GM23338 (cell line): Measurements from ENCODE around the gene BIRC5. TPM values are rescaled to one million over a fixed set of nuclear protein-coding genes. Genes with fewer than 3 reads are reported as not detected.

Experiments
- ATAC-seq: fragments of 200-7000 bp; cut with Tn5 transposase; 3 replicates; pipeline ENCODE4 v1.9.1; 2020
- DNase-seq: peaks from one replicate; pipeline ENCODE4 v3.0.0-alpha.2; 2015; ENCODE audit warnings: low spot score
- H2AFZ ChIP-seq: fragments of 200-600 bp; sonication (generic); 2 replicates; pipeline ENCODE4 v1.8.0; 2016; ENCODE audit warnings: antibody characterized with exemption, mild to moderate bottlenecking, moderate library complexity
- H3F3A ChIP-seq: fragments of 200-600 bp; sonication (generic); replicated peaks from 2 replicates; pipeline ENCODE4 v1.8.0; 2017; ENCODE audit warnings: antibody characterized with exemption, mixed run types, low read depth
- H3K27ac ChIP-seq: fragments of 200-600 bp; sonication (generic); 2 replicates; pipeline ENCODE4 v1.6.1; 2016; ENCODE audit warnings: low read depth
- H3K27me3 ChIP-seq: fragments of 200-600 bp; sonication (generic); 2 replicates; pipeline ENCODE4 v1.8.0; 2016; ENCODE audit warnings: mild to moderate bottlenecking, mixed run types, moderate library complexity; ENCODE audit not compliant: insufficient read depth
- H3K36me3 ChIP-seq: fragments of 200-600 bp; sonication (generic); 2 replicates; pipeline ENCODE4 v1.8.0; 2016; ENCODE audit warnings: mild to moderate bottlenecking; ENCODE audit not compliant: insufficient read depth
- H3K4me1 ChIP-seq: fragments of 200-600 bp; sonication (generic); 2 replicates; pipeline ENCODE4 v1.8.0; 2016; ENCODE audit warnings: mild to moderate bottlenecking, moderate library complexity; ENCODE audit not compliant: insufficient read depth
- H3K4me2 ChIP-seq: fragments of 200-600 bp; sonication (generic); 2 replicates; pipeline ENCODE4 v1.7.1; 2017; ENCODE audit warnings: mixed run types
- H3K4me3 ChIP-seq: fragments of 200-600 bp; sonication (generic); 2 replicates; pipeline ENCODE4 v1.6.1; 2016; ENCODE audit warnings: mixed run types
- H3K79me2 ChIP-seq: fragments of 200-600 bp; sonication (generic); replicated peaks from 2 replicates; pipeline ENCODE4 v1.8.0; 2017; ENCODE audit warnings: mild to moderate bottlenecking; ENCODE audit not compliant: insufficient read depth
- H3K9me2 ChIP-seq: fragments of 200-600 bp; sonication (generic); 2 replicates; pipeline ENCODE4 v1.8.0; 2017; ENCODE audit not compliant: insufficient read depth
- H4K20me1 ChIP-seq: fragments of 200-600 bp; sonication (generic); replicated peaks from 2 replicates; pipeline ENCODE4 v1.8.0; 2017; ENCODE audit warnings: mild to moderate bottlenecking; ENCODE audit not compliant: insufficient read depth
- H3K27ac Mint-ChIP-seq: 2 replicates; pipeline ENCODE4 v1.8.0; 2020; ENCODE audit warnings: inconsistent platforms, mild to moderate bottlenecking, moderate library complexity, mixed read lengths
- H3K27me3 Mint-ChIP-seq: 3 replicates; pipeline ENCODE4 v1.8.0; 2022; ENCODE audit warnings: low read depth, mild to moderate bottlenecking, moderate library complexity, mixed read lengths, inconsistent platforms; ENCODE audit not compliant: insufficient read depth, poor library complexity
- H3K36me3 Mint-ChIP-seq: 3 replicates; pipeline ENCODE4 v1.8.0; 2021; ENCODE audit warnings: low read depth, mild to moderate bottlenecking, inconsistent platforms, moderate library complexity, mixed read lengths
- H3K4me1 Mint-ChIP-seq: 3 replicates; pipeline ENCODE4 v1.8.0; 2020; ENCODE audit warnings: mild to moderate bottlenecking, inconsistent platforms, mixed read lengths
- H3K4me3 Mint-ChIP-seq: 3 replicates; pipeline ENCODE4 v1.8.0; 2021; ENCODE audit warnings: moderate library complexity, mild to moderate bottlenecking, inconsistent platforms, mixed read lengths
- H3K9me3 Mint-ChIP-seq: 3 replicates; pipeline ENCODE4 v1.8.0; 2020; ENCODE audit warnings: moderate library complexity, mild to moderate bottlenecking, inconsistent platforms, mixed read lengths
- ETS1 ChIP-seq: IDR thresholded peaks from 2 replicates; pipeline ENCODE4 v1.6.1; 2016; ENCODE audit warnings: antibody characterized with exemption
- EZH2 ChIP-seq: fragments of 200-600 bp; sonication (generic); IDR thresholded peaks from one replicate; pipeline ENCODE4 v1.8.0; 2017; ENCODE audit warnings: antibody characterized with exemption, mild to moderate bottlenecking, low read depth; ENCODE audit not compliant: unreplicated experiment
- EZH2phosphoT487 ChIP-seq: fragments of 200-600 bp; sonication (generic); IDR thresholded peaks from one replicate; pipeline ENCODE4 v1.8.1; 2018; ENCODE audit warnings: antibody characterized with exemption; ENCODE audit not compliant: unreplicated experiment
- JUNB ChIP-seq: IDR thresholded peaks from one replicate; pipeline ENCODE4 v1.6.1; 2016; ENCODE audit warnings: antibody characterized with exemption; ENCODE audit not compliant: unreplicated experiment
- REST ChIP-seq: IDR thresholded peaks from one replicate; pipeline ENCODE4 v1.6.1; 2018; ENCODE audit warnings: antibody characterized with exemption; ENCODE audit not compliant: unreplicated experiment
- polyA plus RNA-seq: library from polyadenylated mRNA; unstranded; fragments of >200 nt; fragmentation: Nextera tagmentation; extraction: Ambion mirVana; gene quantifications from 2 replicates; pipeline ENCODE4 v1.2.1, GENCODE V29; 2016
- total RNA-seq: library from RNA; depleted of rRNA; stranded (reverse); fragments of >200 nt; shearing (Covaris generic); gene quantifications from 2 replicates; pipeline ENCODE4 v1.2.3, GENCODE V29; 2014

BIRC5 gene
- total and polyA plus RNA-seq, 2 experiments from 2014 or later = 89.7 to 111 TPM

GRCh38 chr17:78267253-78268073 is 53.4 kb downstream of the BIRC5 start (continued):
- TF ChIP-seq REST = no peak
- no peak for TF ChIP-seq EZH2
- no peak for TF ChIP-seq EZH2phosphoT487

- no peak overlapping the region for H3K27ac ChIP-seq
- ATAC-seq (peak; percentile 11), DNase-seq (no peak)
- Mint-ChIP-seq H3K4me3 (0 out of 3 replicates have a peak overlapping the region, but pooled peaks have one; percentile 51), H3K27me3 (peaks cover 14% of the 10 kb centered on the region), H3K27ac (no peak overlapping the region), H3K9me3 (no peaks in the 10 kb centered on the region), H3K36me3 (no peaks in the 10 kb centered on the region), H3K4me1 (peaks cover 79% of the 10 kb centered on the region)
- H4K20me1 ChIP-seq = no peaks in the 10 kb centered on the region
- H3F3A ChIP-seq = peaks cover 6% of the 10 kb centered on the region; the same call in 1 of the 2 replicates
- peaks cover 68% of the 10 kb centered on the region for H3K4me1 ChIP-seq
- no peaks in the 10 kb centered on the region for H3K9me2 ChIP-seq
- H3K79me2 ChIP-seq = no peaks in the 10 kb centered on the region
- TF ChIP-seq ETS1 = no peak
- no peak for TF ChIP-seq JUNB
- no peaks in the 10 kb centered on the region for H3K27me3 ChIP-seq
- peak overlapping the region; percentile 85 for H2AFZ ChIP-seq
- H3K4me3 ChIP-seq = peak overlapping the region; percentile 43; the same call in 1 of the 2 replicates
- peak overlapping the region; percentile 80 for H3K4me2 ChIP-seq
- no peaks in the 10 kb centered on the region for H3K36me3 ChIP-seq
Observed at GRCh38 chr17:78268191-78268874, 54.3 kb downstream of the BIRC5 start.
